SK-N-MC (cell line): ENCODE data around the gene DPP10.

ENCODE experiments used
- EZH2 ChIP-seq: fragments of 200-600 bp; sonication (generic); IDR thresholded peaks from one replicate; pipeline ENCODE4 v1.6.1; 2017; ENCODE audit warnings: antibody characterized with exemption
- FOXP2 ChIP-seq: optimal IDR thresholded peaks from 2 replicates; pipeline ENCODE3; 2011; ENCODE audit warnings: mild to moderate bottlenecking, moderate library complexity; ENCODE audit not compliant: insufficient read depth; ENCODE audit errors: extremely low read length, control extremely low read depth
- POLR2AphosphoS5 ChIP-seq: IDR thresholded peaks from 2 replicates; pipeline ENCODE4 v1.6.1; 2012; ENCODE audit warnings: mild to moderate bottlenecking, low read depth, low read length, borderline replicate concordance

DNA sequence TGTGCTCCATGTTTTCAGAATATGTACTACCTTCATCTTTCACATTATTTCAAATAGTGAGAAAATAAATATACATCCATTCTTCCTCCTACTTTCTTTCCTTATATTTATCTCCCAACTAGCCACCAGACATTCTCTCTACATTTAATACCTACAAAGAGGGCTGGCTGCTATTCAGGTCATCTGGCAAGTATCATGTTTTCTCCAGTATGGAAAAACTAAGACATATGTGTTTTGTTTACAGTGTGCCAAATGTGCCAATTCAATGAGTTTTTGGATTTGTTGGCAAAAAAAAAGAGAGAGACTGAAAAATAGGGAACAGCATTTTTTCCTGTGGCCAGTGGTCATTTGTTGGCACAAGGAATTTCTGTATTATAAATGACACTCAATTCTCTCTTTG lies 1207.3 kb downstream of the DPP10 start:
- TF ChIP-seq EZH2 = no peak
- TF ChIP-seq POLR2AphosphoS5 = no peak
- TF ChIP-seq FOXP2 = no peak
